ENCODE measurements around the gene LRIG2. TPM values are rescaled to one million over a fixed set of nuclear protein-coding genes. Genes with fewer than 3 reads are reported as not detected.

LRIG2 gene
- total RNA-seq, 4 donors from 2014 or later: 17.4 to 27.1 (median 22.5) TPM

DNA sequence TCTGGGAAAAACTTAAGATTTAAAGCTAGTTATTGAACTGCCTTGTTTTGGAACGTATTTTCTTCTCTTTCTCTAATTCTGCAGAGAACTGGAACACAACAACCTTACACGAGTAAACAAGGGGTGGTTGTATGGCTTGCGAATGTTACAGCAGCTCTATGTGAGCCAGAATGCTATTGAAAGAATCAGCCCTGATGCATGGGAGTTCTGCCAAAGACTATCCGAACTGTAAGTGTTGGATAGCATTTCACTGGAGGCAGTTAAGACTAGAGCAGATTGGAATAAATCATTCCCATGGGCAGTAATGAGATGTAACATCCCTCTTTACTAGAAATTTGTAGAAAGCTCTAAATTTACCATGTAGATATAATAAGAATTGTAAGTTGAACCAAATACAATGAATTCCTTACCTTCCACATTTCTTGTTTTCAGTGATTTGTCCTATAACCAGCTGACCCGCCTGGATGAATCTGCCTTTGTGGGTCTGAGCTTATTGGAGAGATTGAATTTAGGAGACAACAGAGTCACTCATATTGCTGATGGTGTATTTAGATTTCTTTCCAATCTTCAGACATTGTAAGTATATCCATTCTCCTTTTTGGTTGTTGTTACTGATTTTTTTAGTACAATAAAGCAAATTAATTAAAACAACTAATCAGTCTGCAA is 22.9 kb downstream of the LRIG2 start:
- TF ChIP-seq, protein P1, sequence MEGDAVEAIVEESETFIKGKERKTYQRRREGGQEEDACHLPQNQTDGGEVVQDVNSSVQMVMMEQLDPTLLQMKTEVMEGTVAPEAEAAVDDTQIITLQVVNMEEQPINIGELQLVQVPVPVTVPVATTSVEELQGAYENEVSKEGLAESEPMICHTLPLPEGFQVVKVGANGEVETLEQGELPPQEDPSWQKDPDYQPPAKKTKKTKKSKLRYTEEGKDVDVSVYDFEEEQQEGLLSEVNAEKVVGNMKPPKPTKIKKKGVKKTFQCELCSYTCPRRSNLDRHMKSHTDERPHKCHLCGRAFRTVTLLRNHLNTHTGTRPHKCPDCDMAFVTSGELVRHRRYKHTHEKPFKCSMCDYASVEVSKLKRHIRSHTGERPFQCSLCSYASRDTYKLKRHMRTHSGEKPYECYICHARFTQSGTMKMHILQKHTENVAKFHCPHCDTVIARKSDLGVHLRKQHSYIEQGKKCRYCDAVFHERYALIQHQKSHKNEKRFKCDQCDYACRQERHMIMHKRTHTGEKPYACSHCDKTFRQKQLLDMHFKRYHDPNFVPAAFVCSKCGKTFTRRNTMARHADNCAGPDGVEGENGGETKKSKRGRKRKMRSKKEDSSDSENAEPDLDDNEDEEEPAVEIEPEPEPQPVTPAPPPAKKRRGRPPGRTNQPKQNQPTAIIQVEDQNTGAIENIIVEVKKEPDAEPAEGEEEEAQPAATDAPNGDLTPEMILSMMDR (IDR thresholded peaks at IDR 0.05): no peak
- no peak for TF ChIP-seq POLR2A (IDR thresholded peaks at IDR 0.05)
- DNase-seq (ENCODE audit: low spot score in 2 of 2): no peak
- no peak overlapping the region for H3K4me3 ChIP-seq (ENCODE audit: low read depth, poor library complexity, severe bottlenecking)
- WGBS, 2 donors: 78 to 89% methylated on average over 5 of the region's 5 CpGs
- intact Hi-C loops (cut with DNase I; ENCODE audit: low total_unique reads): no loop called here

- 95 to 96% methylated on average over 3 of the region's 3 CpGs for WGBS, 2 donors
- TF ChIP-seq POLR2A (IDR thresholded peaks at IDR 0.05): no peak
- TF ChIP-seq, protein P1 (IDR thresholded peaks at IDR 0.05): no peak
- intact Hi-C loops (cut with DNase I; ENCODE audit: low total_unique reads): no loop called here
- H3K4me3 ChIP-seq (ENCODE audit: low read depth, poor library complexity, severe bottlenecking): no peak overlapping the region
- DNase-seq (ENCODE audit: low spot score in 2 of 2): no peak
Observed at GRCh38 chr1:113096493-113096892, 23.5 kb downstream of the LRIG2 start.

DNA sequence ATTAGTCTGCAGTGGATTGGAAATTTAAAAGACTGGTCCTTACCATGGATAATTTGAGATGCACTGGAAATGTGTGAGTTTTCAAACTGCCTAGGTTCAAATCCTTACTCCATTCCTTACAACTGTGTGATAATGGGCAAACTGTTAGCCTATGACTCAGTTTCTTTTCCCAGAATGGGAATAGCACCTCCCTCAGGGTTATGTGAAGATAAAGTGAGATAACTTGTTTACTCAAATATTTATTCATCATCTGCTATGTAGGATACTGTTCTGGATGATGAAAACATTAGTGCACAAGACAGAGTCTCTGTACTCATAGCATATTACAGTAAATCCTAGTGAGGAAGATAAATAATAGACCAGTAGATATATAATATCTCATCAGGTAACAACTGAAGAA is 28.6 kb downstream of the LRIG2 start:
- intact Hi-C loops (cut with DNase I; ENCODE audit: low total_unique reads): no loop called here
- TF ChIP-seq POLR2A (IDR thresholded peaks at IDR 0.05): no peak
- TF ChIP-seq, protein P1 (IDR thresholded peaks at IDR 0.05): no peak
- no peak overlapping the region for H3K4me3 ChIP-seq (ENCODE audit: low read depth, poor library complexity, severe bottlenecking)
- no peak for DNase-seq (ENCODE audit: low spot score in 2 of 2)

- 49 to 69% methylated on average over 1 of the region's 1 CpG for WGBS, 2 donors
- intact Hi-C loops (cut with DNase I; ENCODE audit: low total_unique reads): no loop called here
- TF ChIP-seq, protein P1 (IDR thresholded peaks at IDR 0.05): no peak
- TF ChIP-seq POLR2A (IDR thresholded peaks at IDR 0.05): no peak
- H3K4me3 ChIP-seq (ENCODE audit: low read depth, poor library complexity, severe bottlenecking): no peak overlapping the region
- DNase-seq (ENCODE audit: low spot score in 2 of 2): no peak
Observed at GRCh38 chr1:113103048-113103447, 30.1 kb downstream of the LRIG2 start.

GRCh38 chr1:113103977-113104376 is 31.0 kb downstream of the LRIG2 start:
- no peak for DNase-seq (ENCODE audit: low spot score in 2 of 2)
- intact Hi-C loops (cut with DNase I; ENCODE audit: low total_unique reads): no loop called here
- TF ChIP-seq POLR2A (IDR thresholded peaks at IDR 0.05): no peak
- TF ChIP-seq, protein P1 (IDR thresholded peaks at IDR 0.05): no peak
- no peak overlapping the region for H3K4me3 ChIP-seq (ENCODE audit: low read depth, poor library complexity, severe bottlenecking)

DNA sequence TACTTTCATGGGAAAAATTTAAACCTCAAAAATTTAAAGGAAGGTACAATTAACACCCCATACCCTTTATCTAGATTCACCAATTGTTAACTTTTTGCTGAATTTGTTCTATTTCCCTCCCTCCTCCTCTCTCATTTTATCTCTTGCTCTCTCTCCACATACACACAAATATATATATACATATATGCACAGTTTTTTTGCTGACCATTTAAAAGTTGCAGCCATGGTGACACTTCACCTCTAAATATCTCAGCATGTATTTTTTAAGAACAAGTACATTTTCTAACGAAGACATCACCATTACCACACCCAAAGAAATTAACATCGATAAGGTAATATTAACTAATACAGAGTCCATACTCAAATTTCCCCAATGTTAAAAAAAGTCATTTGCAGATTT is 33.9 kb downstream of the LRIG2 start:
- TF ChIP-seq, protein P1 (IDR thresholded peaks at IDR 0.05): no peak
- no peak overlapping the region for H3K4me3 ChIP-seq (ENCODE audit: low read depth, poor library complexity, severe bottlenecking)
- WGBS, 2 donors: 75 to 83% methylated on average over 2 of the region's 2 CpGs
- intact Hi-C loops (cut with DNase I; ENCODE audit: low total_unique reads): no loop called here
- no peak for DNase-seq (ENCODE audit: low spot score in 2 of 2)

All from lower leg skin (tissue), 4 donors.